Hippocampal formation (tissue), 2 donors: ENCODE results near the gene MAST4.
A peak's percentile ranks its signal among the peaks of the same experiment; 100 is the strongest.
"Not testable (repeated sequence)": the region's sequence is repeated elsewhere in the genome, so short reads cannot be mapped to it uniquely, and the experiment has no call there.

Experiments
- DNase-seq, 2 donors: peaks; one replicate each; lab custom pipeline; 2025; lab: John Stamatoyannopoulos, UW

MAST4 gene

DNA sequence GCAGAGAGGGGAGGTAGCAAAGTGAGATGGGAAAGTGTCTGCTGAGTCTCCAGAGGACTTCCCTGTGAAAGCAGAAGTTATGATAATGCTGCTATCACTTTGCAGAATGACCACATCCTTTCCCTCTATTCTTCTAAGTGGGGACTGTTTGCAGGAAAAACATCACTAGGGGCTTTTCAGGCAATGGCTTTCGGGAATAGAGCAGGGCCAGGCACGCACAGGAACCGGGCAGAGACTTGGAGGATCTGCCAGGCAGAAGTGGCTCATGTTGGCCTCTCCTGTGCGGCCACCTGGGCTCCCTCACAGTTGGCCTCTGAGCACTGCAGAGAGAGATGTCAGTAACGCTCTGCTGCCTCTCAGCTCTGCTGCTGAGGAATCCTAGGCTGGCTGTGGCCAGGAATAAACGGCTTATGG is 214.7 kb downstream of the MAST4 start:
- no peak for DNase-seq

DNA sequence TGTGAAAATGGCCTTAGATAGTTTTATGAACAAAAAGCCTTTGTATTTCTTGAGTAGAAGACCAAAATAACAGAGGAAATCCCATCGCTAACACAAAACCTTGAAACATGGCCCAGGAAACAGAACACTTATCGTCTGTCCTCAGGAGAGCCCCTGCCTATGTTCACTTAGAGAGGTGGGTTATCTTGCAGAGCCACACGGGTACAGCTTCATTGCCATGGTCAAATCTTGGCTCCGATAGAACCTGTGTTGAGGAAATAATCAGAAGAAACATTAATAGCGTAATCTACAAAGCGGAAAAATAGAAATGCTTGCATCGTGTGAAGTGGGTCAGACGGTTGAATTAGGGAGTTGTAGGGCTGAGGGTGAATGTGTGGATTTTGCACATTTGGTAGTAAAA is 216.1 kb downstream of the MAST4 start:
- DNase-seq, result no peak

DNA sequence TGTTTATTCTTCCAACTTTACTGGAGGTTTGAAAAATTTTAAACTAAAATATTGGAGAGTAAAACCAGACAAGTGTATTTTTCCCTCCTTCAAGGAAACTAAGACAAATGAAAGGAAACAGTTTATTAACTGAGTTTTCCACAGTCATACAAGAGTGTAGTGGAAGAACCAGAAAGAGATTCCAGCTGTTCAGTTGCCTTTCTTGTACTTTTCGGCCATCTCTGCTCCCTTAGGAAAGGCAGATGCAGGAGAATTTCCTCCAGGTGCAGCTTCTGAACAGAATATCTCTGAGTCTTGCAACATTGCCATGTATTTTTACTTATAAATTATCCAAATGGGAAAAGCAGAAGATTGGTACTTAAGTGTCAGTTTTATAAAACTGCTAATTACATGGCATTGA is 217.1 kb downstream of the MAST4 start:
- DNase-seq, result no peak

DNA sequence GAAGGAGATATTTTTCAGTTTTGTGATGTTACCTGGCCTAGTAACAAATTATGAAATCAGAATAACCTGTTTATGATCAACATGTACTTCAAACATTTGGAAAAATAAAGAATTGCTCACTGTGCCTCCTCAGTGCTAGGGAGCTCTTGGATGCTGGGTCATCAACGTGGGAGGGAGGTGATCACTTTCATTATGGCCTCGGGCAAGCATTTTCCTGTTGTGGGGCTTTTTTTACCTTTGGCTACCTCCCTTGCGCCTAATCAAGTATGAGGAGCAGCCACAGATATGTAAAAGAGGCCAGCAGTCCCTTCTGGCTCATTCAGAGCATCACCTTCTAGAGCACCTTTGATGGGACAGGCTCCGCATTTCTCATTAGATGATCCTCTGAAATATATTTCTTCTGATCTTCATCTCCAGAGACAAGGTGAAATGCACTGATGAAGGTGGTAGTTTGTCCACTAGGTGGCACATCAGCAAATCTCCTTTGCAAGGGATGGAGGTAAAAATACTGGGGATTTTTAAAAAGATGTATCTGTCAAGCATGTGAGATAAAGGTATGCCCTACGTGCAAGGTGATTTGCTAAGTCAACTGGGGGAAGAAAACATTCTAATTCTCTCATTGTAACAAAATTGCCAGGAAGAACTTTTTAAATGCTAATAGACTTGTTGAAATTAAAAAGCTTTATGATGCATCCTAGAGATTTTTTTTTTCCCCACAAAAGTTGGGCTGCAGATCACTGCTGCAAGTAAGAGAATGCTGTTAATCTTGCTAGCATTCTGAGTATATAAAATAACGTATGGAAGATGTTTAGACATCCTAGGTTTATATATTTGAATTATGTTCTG is 218.2 kb downstream of the MAST4 start:
- peak; percentile 11 to 47 for DNase-seq

DNA sequence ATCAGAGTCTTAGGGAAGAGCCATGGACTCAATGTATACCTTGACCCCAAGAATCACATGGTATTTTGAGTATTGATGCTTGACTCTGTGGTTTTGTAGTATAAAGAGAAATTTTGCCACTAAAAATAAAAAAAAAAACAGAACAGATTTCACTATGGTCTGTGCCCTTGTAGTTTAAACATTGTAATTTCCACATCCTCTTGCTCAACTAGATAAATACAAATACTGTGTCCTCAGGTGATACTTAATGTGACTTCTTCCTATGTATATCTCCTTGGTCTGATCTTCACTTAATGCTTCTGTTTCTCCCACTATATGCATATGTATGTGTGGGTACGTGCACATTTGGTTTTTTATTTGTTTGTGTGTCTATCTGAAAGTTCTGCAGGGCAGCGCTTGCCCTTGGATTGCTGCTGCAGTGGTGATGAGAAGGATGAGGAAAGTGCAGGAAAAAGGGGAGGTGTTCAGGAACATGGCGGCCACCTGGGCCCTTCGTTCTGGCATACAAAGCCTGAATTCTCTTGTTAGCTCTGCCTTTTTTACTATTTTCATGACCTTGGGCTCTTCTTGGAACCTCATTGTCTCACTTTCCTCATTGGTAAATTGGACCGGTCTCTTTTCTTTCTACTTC is 222.2 kb downstream of the MAST4 start:
- no peak for DNase-seq

DNA sequence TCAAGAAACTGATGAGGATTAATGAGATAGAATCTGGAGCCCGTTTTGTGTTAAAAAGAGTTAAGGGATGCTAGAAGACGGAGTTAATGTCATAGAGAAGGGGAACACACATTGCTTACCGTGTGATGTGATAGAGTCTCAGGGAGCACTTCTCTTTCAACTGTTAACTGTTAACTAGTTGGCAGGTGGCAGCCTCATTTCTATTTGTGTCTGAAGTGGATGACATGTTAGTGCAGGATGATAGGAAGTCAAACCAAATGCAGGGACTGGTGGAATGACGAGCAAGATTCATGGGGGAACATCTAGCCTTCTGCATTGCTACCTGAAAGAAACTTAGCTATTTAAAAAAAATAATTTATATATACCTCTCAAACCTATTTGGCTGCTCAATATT is 222.7 kb downstream of the MAST4 start:
- DNase-seq, result no peak

DNA sequence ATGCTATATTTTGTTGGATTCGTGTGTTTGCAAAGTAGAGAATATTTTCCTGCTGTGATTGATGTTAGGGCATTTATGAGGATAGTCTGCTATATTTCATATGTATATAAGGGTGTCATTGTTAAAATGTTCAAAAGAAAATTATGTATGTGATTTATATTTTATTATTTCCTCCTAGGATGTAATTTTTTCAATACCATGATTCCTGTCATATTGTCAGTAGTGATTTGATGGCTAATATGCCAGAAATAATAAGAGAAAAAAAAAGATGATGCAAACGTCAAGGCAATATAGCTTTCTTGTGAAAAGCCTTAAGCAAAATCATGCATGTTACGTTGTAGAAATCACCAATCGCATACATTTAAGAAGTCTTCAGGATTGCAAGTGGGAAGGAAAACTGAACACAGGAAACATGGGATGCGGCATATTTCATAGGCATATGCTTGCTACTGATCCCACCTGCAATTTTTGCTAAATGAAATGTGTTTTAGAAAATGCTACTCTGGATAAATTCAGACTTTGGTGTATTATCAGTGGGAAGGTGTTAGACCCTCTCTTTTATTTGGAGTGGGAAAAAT is 224.5 kb downstream of the MAST4 start:
- DNase-seq, result no peak

DNA sequence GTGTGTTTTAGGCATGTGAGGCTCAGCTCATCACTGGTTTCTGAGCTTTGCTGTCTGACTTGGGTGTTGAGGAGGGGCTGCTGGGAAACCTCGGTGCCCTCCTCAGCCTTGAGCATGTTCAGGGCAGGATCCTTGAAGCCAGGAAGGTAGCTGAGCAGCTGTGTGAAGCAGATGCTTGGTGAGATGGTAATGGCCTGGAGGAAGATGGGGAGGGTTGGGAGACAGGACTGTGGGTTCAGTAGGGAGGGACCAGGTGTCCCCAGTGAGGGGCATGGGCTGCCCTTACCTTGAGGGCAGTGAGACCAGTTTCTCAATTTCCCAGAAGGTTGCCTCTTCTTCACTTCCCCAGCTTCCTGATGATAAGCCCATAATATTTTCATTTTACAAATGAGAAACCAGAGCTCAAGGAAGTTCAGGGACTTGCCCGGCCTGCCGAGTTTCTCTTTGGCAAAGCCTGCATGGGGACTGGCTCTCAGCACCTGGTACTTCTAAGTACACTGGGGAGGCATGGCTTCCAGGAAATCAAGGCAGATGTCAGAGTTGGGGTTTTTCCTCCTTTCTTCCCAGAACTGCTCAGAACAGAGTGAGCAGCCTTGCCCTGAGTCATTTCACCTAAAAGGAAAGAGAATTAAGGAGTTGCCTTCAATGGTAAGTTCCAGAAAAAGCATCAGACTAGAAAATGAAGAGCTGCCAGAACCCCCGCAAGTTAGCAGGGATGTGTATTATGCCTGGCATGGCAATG is 225.7 kb downstream of the MAST4 start:
- no peak for DNase-seq

DNA sequence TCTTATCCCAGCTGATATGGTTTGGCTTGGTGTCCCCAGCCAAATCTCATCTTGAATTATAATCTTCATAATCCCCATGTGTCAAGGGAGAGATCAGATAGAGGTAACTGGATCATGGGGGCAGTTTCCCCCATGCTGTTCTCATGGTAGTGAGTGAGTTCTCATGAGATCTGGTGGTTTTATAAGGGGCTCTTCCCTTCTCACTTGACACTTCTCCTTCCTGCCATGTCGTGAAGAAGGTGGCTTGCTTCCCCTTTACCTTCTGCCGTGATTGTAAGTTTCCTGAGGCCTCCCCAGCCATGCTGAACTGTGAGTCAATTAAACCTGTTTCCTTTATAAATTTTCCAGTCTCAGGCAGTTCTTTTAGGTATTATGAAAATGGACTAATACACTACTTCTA is 226.7 kb downstream of the MAST4 start:
- DNase-seq, result not testable (repeated sequence)

DNA sequence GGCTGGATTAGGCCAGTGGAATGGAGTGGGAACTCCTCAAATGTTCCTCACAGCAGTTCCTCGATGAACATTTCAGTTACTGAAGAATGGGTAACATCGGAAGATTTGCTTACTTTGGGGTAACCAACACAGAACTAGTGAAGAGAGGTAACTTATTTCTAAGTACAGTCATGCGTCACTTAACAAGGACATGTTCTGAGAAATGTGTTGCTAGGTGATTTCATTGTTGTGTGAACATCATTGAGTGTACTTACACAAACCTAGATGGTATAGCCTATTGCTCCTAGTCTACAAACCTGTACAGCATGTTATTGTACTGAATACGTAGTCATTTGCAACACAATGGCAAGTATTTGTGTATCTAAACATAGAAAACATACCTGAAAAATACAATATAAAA is 228.3 kb downstream of the MAST4 start:
- DNase-seq, result no peak

DNA sequence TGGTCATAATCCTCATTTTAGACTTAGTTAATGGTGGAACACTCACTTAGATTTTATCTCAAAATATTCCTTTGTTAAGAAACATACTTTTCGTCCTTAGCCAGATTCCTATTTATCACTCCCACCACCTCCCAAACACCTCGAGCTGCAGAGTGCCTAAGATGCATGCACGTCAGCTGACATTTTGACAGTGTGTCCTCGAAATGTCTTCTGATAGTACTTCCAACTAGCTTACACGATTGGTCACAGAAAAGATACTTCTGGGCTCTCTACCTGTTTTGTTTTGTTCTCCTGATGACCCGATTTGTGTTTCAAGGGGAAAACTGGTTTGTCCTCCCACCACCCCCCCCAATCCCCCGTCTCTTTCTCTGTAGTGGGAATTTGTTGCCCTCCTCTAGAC is 230.1 kb downstream of the MAST4 start:
- DNase-seq, result no peak

DNA sequence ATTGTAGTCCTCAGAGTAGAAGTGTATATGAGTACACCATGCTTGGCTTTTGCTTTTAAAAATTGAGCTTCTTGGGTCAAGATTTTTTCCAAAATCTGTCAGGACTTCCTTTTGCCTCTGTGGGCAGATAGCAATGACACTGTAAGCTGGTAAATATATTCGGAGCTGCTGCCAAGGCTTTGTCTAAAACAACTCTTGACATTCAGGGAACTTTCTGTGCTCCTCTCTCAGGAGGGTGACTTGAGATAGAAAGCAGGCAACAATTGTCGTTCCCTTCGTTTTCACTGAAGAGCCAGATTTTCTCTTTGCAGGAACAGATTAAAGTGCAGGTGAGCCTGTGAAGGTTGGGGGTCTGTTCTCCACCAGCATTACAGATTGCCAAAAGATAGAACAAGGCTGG is 230.5 kb downstream of the MAST4 start:
- no peak for DNase-seq

DNA sequence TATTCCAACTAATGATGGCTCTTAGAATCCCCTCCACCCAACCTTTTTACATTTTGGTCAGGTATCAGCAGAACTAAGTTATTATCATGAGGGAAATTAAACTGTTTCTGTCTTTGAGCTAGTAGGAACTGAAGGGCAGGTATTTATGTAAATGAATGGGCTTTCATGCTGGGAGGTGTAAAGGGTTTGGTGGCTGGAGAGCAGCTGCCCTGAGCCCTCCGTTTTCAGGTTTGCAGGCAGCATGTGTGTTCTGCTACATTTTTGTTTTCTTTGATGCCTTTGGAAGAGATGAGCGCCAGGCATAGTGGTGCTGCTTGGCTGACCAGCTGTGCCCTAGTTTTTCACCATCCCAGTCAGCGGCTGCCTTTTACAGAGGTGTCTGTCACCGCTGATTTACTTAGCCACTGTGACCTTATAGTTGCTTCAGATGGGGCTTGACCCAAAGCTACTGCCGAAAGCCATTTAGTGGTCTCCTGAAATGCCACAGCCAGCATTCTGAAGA is 231.9 kb downstream of the MAST4 start:
- DNase-seq, result no peak

DNA sequence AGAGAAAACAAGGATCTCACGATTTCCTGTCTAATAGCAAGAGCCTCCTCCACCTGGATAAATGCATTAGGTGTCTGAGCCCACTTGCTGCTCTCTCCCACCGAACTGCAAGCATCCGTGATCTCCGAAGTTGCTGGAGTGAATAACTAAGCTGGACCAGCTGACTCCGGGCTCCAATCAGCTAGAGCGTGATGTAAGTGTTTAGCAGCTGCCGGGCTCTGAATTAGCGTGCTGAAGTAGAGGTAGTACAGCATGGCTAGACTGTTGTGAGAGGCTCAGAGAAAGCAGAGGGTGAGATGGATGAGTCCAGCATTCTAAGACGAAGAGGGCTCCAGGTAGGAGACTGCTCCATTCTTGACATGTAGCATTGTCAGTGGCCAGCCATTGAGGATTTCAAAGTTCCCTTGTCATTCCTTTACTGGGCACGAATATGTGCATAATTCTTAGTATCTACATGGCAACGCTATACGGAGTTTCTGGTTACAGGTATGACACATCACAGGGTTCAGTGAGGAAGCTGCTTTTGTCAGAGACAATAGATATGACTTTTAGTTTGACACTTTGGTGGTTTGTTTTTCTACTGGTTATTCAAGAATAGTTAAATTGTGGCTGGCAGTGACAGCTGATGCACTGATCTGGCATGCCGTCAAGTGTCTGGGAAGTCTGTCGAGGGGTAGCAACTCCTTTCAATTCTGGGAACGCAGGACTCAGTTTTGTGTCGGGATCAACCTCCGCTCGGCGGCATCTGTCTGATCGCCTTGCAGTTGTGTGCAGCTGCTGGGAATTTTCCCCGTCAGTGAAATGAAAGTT is 232.6 kb downstream of the MAST4 start:
- DNase-seq, result peak; percentile 73 to 78

DNA sequence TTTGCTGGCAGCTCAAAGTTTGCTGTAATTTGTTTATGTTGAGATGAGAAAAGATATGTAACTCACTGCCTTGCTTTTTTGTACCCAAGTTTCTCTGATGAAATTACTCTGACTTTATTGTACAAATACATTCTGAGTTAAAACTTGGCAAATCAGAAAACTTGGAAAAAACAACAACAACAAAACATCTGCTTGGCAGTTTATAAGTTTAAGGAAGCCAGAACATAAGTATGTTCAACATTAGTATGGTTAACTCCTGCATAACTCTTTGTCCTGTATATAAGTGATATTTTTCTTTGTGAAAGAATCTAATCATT is 233.1 kb downstream of the MAST4 start:
- DNase-seq, result no peak

DNA sequence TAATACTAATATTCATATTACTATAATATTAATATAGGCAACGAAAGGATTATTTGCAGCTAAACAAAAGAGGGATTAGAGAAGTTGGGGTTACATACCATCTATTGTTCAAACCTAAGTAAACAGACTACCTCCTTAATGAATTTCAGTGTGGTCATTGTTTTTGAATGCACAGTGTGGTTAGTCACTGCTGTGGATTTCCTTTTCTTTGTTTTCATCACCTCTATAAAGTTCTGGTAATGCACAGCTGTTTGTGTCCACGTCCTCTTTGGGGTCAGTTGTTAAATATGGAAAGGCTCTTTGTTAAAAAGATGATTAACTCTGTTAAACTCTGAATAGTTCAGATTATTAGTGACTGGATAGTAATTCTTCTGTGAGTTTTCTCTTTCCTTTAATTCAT is 233.6 kb downstream of the MAST4 start:
- DNase-seq, result no peak

DNA sequence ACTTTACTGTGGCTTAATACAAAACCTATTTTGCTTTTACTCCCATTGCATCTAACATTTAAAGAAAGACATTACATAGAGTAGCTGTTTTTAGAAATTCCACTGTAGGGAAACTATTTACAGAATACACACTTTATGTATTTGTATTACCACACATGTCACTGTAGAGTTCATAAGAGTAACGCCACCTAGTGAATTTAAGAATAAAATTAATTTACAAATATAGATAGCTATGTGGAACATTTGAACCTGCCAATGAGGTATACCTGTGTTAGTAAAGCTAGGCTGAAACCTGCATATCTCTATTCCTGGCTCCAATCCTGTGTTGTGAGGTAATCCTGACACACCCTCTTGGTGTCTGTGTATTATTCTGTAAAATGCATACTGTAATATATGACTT is 234.4 kb downstream of the MAST4 start:
- DNase-seq, result no peak

DNA sequence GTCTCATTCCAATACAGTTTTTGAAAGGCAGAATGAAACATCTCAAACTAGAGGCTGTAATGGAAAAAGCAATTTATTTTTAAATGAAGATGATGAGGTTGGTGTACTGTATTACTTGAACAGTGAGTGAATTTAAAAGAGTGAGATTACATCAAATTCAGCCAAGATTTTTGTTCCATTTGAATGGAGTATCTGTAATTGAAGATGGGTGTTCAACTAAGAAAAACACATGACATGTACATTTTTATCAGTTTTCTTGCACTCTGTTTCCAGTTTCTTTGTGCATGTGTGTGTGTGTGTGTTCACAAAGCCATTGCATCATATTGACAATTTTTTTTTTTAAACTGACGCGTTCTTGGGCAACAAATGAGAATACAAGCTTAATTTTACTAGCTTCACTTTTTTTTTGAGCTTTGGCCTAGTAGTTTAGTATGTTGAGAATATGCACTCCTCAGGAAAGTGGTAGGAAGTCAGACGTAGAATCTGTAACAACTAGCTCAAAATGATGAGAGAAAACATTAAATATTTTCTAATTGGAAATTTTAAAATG is 243.5 kb downstream of the MAST4 start:
- no peak for DNase-seq

DNA sequence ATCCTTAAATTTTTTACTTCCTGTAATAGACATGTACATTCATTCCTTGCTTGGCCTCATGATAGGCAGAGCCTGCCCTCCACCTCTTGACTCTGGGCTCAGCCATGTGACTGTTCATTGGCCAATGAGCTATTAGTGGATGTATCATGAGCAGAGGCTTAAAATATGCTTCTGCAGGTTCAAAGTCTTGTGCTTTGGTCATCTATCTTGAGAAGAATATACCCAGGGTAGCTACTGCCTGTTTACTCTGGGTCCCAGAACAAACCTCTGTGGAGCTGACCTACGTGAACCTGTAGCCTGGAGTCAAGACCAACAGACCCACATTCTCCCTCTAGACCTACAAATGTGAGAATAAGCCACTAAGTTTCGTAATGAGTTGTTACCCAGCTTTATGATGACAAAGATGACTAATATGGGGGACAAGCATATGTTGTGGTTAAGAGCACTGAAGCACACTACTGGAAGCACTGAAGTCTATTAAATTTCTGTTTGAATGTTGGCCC is 244.4 kb downstream of the MAST4 start:
- DNase-seq, result no peak

DNA sequence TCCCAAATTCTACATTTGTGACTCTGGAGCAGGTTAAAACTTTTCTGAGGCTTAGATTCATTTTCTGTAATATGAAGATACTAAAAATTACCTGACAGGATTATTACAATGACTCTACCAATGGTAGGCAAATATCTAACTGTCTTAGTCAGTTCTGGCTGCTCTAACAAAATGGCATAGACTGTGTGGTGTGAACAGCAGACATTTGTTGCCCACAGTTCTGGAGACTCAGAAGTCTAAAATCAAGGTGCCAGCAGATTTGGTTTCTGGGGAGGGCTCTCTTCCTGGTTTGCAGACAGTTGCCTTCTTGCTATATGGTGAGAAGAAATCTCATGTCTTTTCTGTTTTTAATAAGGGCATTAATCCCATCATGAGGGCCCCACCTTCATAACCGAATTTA is 245.1 kb downstream of the MAST4 start:
- no peak for DNase-seq

DNA sequence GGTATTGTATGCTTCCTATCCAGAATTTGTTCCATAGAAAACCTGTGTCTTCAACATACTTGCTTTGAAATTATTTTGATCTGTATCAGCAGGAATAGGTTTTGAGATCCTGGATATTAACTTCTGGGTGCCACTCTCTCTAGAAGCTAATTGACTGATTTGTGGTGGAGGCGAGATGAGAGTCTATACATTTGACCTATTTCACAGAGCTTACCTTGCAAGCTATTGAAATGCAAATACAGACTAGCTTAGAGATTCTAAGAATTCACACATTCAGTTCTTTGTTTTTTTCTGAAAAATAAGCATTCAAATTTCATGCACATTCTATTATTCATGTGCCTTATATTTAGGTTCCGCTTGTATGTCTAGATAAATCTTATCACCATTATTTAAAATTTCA is 246.3 kb downstream of the MAST4 start:
- DNase-seq, result no peak
